ENCODE measurements around the gene ATF6. TPM values are rescaled to one million over a fixed set of nuclear protein-coding genes. Genes with fewer than 3 reads are reported as not detected.
"Not testable (repeated sequence)": the region's sequence is repeated elsewhere in the genome, so short reads cannot be mapped to it uniquely, and the experiment has no call there.

ATF6 gene
- total RNA-seq, 1 donor from 2014 or later = 14.4 TPM

DNA sequence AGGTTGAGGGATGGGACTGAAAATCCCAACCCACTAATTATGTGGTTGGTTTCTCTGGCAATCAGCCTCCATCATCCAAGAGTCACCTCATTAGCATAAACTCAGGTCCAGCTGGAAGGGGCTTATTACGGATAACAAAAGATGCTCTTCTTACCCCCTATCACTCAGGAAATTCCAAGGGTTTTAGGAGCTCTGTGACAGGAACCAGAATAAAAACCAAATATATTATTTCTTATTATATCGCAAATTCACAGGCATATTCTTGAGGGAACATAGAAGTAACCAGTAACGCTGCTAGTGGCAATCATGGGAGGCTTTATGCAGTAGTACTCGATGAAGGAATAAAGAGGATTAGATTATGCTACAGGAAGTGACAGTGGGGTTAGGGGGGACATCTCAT lies 59.7 kb downstream of the ATF6 start:
- ATAC-seq (no peak), DNase-seq (ENCODE audit: low spot score) (no peak)

DNA sequence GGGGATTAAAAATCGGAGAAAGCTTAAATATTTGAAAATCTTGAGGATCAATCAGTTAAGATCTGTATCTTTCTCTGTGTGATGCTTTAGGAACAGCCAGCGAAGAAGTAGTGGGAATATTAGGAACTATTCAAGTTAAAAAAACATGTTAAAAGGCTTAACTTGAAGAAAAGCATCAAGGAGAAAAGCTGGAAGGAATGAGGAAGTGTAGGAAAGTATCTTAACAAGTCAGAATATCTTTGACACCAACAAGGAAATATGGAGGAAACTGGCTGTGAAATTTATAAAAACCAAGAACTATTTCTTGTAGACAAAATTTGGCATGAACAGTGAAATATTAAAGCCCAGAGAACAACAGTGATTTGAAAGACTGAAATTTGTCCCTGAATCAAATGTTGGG lies 60.4 kb downstream of the ATF6 start:
- DNase-seq (ENCODE audit: low spot score) (no peak), ATAC-seq (no peak)

GRCh38 chr1:161827786-161828185 lies 61.7 kb downstream of the ATF6 start:
- no peak for DNase-seq (ENCODE audit: low spot score)
- no peak for ATAC-seq

DNA sequence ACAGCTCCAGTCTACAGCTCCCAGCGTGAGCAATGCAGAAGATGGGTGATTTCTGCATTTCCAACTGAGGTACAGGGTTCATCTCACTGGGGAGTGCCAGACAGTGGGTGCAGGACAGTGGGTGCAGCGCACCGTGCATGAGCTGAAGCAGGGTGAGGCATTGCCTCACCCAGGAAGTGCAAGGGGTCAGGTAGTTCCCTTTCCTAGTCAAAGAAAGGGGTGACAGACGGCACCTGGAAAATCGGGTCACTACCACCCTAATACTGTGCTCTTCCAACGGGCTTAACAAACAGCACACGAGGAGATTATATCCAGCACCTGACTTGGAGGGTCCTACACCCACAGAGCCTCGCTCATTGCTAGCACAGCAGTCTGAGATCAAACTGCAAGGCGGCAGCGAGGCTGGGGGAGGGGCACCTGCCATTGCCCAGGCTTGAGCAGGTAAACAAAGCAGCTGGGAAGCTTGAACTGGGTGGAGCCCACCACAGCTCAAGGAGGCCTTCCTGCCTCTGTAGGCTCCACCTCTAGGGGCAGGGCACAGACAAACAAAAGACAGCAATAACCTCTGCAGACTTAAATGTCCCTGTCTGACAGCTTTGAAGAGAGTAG lies 66.3 kb downstream of the ATF6 start:
- not testable (repeated sequence) for ATAC-seq; DNase-seq (ENCODE audit: low spot score)

DNA sequence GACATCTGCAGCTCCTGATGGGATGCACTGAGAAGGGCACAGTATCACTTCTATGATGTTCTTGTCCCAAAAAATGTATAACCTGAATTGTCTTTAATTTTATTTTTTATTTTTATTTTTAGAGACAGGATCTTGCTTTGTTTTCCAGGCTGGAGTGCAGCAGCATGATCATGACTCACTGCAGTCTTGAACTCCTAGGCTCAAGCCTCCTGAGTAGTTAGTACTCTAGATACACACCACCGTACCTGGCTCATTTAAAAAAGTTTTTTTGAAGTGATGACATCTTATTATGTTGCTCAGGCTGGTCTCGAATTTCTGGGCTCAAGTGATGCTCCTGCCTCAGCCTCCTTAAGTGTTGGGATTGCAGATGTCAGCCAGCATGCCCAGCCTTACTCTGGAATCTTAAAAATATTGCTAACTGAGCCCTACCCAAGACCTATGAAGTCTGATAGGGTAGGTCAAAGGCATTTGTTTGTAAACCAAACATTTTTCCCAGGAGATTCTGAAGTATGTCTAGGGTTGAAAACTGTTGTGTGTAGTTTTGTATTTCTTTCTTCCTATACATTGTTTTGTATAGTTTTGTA lies 68.9 kb downstream of the ATF6 start:
- ATAC-seq = no peak
- no peak for DNase-seq (ENCODE audit: low spot score)

DNA sequence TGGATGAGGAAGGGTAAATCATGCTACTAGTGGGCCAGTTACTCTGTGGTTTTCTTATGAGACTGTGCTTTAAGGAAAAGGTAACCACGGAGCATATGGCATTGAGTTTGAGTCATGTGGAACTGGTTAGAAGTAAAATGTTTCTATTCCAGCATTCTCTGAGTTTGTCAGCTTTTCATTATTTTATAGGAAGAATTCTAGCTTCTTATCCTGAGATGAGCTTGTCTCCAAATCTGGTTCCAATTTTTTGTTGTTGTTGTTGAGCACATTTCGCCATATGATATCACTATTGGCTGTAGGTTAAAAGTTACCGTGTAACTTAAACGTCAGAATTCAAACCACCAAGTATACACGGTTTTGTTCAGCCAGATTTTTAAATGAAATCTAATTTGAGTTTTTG lies 69.9 kb downstream of the ATF6 start:
- DNase-seq (ENCODE audit: low spot score) = no peak
- ATAC-seq = no peak

- ATAC-seq (no peak), DNase-seq (ENCODE audit: low spot score) (no peak)
These were observed 72.2 kb downstream of the ATF6 start for GRCh38 chr1:161838362-161838761.

GRCh38 chr1:161838885-161839284 lies 72.8 kb downstream of the ATF6 start:
- no peak for DNase-seq (ENCODE audit: low spot score)
- ATAC-seq = no peak

DNA sequence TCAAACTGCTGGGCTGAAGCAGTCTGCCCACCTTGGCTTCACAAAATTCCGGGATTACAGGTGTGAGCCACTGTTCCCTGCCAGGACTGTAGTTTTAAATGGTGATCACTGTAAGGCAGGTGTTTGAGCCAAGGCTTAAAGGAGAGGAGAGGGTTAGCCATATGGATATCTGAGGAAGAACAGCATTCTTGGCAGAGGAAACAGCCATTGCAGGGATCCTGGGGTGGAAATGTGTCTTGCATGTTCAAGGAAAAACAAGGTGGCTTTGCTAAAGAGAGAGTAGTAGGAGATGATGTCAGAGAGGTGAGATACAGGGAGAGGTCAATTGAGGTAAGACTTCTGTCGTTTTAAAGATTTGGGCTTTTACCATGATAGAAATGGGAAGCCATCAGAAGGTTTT lies 73.5 kb downstream of the ATF6 start:
- no peak for DNase-seq (ENCODE audit: low spot score)
- ATAC-seq = no peak

GRCh38 chr1:161840363-161840762 lies 74.2 kb downstream of the ATF6 start:
- no peak for ATAC-seq
- DNase-seq (ENCODE audit: low spot score) = no peak

GRCh38 chr1:161843156-161843555 lies 77.0 kb downstream of the ATF6 start:
- ATAC-seq (no peak), DNase-seq (ENCODE audit: low spot score) (no peak)

GRCh38 chr1:161844696-161845095 lies 78.6 kb downstream of the ATF6 start:
- no peak for DNase-seq (ENCODE audit: low spot score)
- no peak for ATAC-seq

- ATAC-seq (no peak), DNase-seq (ENCODE audit: low spot score) (no peak)
These were observed 82.6 kb downstream of the ATF6 start for GRCh38 chr1:161848676-161849075.

- no peak for ATAC-seq
- no peak for DNase-seq (ENCODE audit: low spot score)
These were observed 83.4 kb downstream of the ATF6 start for GRCh38 chr1:161849518-161849917.

DNA sequence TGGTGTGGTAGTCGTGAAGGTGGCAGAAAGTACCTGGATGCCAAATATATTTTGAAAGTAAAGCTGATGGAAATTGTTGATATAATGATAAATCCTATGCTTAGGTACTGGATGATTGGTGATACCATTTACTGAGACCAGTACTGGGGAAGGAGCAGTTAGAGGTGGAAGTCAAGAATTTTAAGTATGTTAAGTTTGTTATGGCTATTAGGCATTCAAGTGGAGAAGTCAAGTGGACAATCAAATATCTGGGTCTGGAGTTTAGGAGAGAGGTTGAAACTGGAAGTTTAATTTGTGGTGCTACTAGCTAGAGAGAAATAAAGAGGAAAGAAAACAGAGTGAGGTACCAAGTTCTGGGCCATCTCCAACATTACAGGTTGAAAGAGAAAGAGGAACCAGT lies 89.1 kb downstream of the ATF6 start:
- ATAC-seq = no peak
- DNase-seq (ENCODE audit: low spot score) = no peak

DNA sequence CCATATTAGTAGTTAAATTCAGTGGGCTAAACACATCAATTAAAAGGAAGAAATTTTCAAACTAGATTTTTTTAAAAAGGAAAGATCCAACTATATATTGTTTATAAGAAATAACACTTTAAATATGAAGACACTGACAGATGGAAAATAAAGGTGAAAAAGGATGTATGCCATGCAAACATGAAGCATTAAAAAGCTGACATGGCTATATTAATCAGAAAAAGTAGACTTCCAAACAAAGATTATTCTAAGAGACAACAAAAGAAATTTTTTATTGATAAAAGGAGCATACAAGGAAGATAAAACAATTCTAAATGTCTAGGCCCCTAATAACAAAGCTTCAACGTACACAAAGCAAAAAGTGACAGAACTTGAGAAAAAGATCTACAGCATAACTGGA lies 92.2 kb downstream of the ATF6 start:
- no peak for DNase-seq (ENCODE audit: low spot score)
- no peak for ATAC-seq

GRCh38 chr1:161863549-161863948 lies 97.4 kb downstream of the ATF6 start:
- DNase-seq (ENCODE audit: low spot score) (no peak), ATAC-seq (no peak)

DNA sequence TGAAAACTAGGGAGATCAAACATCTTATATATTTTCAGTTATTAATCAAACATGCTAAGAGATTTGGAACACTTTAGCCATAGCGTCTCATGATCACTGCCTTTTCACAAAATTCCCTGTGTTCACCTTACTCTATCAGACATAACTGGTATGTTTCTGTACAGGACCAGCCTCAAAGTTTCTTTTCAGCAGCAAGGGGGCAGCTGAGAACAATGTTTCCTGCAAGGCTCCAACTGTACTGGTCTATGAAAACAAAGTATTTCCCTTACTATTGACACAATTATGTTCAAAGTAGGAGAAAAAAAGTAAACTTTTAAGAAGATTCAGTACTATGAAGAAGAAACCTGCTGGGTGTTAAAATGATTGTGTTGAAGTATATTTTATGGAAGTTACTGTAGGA lies 98.5 kb downstream of the ATF6 start:
- ATAC-seq (no peak), DNase-seq (ENCODE audit: low spot score) (no peak)

GRCh38 chr1:161866241-161866640 lies 100.1 kb downstream of the ATF6 start:
- DNase-seq (ENCODE audit: low spot score) (no peak), ATAC-seq (no peak)

GRCh38 chr1:161868832-161869231 lies 102.7 kb downstream of the ATF6 start:
- ATAC-seq = peak; percentile 45
- no peak for DNase-seq (ENCODE audit: low spot score)

- DNase-seq (ENCODE audit: low spot score) (no peak), ATAC-seq (peak; percentile 54)
These were observed 103.2 kb downstream of the ATF6 start for GRCh38 chr1:161869291-161869690.

GRCh38 chr1:161872506-161872905 lies 106.4 kb downstream of the ATF6 start:
- no peak for ATAC-seq
- no peak for DNase-seq (ENCODE audit: low spot score)

DNA sequence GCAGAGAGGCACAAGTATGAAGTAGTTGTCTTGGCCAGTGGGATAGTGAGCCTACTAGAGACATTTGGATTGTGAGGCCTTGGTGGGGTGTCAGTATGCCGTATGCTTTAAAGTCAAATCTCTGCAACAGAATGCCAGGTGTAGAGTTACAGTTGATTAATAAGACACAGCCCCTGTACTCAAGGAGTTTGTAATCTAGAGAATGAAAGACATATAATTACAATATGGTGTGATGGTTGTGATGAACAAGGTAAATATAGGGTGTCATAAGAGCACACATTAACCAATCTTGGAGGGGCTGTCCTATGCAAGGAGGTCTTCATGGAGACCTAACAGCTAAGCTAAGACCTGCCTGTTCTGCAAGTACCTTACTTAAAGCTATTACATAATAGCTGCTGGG lies 113.1 kb downstream of the ATF6 start:
- no peak for DNase-seq (ENCODE audit: low spot score)
- no peak for ATAC-seq

All from left lobe of liver (tissue), 2 donors.